ENCODE measurements around the gene SPG21.

SPG21 gene

DNA sequence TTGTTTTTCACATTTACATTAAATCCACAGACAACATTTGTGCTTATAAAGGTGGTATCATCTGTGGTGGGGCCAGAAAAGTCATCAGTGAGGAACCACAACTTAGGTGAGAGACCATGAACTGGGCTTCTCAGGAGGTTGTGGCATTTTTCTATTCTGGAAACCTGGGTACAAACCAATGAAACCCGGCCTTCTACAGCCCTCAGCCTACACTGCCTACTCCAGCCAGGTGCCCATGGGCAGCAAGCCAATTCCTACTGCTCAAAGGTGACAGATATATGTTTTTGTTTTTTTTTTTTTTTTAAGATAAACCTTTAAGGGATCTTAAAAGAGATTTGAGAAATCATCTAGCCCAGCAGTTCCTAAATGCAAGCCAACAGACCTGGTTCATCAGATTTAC is 20.3 kb downstream of the SPG21 start:
- Histone ChIP-seq H3K4me3 (ENCODE audit: low read depth, low read length) (no peak overlapping the region), H3K4me2 (ENCODE audit: low read length) (no peak overlapping the region), H3K27ac (no peak overlapping the region), H3K4me1 (no peaks in the 10 kb centered on the region), H3K36me3 (ENCODE audit: control insufficient read depth, insufficient read depth, low read length) (no peaks in the 10 kb centered on the region), H3K79me2 (no peaks in the 10 kb centered on the region), H3K27me3 (ENCODE audit: control insufficient read depth, insufficient read depth, low read length) (no peaks in the 10 kb centered on the region), H3K9ac (no peak overlapping the region), H2AFZ (no peak overlapping the region), H3K9me3 (ENCODE audit: control insufficient read depth, low read length) (no peaks in the 10 kb centered on the region)
- TF ChIP-seq, protein P1, sequence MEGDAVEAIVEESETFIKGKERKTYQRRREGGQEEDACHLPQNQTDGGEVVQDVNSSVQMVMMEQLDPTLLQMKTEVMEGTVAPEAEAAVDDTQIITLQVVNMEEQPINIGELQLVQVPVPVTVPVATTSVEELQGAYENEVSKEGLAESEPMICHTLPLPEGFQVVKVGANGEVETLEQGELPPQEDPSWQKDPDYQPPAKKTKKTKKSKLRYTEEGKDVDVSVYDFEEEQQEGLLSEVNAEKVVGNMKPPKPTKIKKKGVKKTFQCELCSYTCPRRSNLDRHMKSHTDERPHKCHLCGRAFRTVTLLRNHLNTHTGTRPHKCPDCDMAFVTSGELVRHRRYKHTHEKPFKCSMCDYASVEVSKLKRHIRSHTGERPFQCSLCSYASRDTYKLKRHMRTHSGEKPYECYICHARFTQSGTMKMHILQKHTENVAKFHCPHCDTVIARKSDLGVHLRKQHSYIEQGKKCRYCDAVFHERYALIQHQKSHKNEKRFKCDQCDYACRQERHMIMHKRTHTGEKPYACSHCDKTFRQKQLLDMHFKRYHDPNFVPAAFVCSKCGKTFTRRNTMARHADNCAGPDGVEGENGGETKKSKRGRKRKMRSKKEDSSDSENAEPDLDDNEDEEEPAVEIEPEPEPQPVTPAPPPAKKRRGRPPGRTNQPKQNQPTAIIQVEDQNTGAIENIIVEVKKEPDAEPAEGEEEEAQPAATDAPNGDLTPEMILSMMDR (IDR thresholded peaks at IDR 0.05), result no peak

DNA sequence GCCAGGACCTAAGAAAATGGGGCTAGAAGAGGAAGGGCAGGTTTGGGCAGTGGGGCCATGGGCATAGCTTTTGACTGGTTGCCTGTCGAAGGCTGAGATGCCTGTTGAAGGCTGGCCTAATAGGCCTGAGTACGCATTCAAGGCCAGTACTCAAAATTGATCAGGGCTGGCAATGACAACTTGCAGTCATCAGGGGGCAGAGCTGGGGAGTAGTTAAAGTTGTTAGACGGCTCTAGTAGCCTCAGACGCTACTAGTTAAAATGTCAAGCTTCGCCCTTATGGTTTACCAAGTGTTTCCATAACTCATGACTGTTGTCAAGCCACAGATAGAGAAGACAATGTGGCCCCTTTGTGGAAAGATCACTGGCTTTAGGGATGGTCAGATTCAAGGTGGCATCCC is 28.7 kb downstream of the SPG21 start:
- Histone ChIP-seq H3K4me1 (no peaks in the 10 kb centered on the region), H3K27me3 (ENCODE audit: control insufficient read depth, insufficient read depth, low read length) (no peaks in the 10 kb centered on the region), H3K27ac (no peak overlapping the region), H3K9me3 (ENCODE audit: control insufficient read depth, low read length) (no peaks in the 10 kb centered on the region), H3K36me3 (ENCODE audit: control insufficient read depth, insufficient read depth, low read length) (no peaks in the 10 kb centered on the region), H3K9ac (no peak overlapping the region), H3K79me2 (no peaks in the 10 kb centered on the region), H2AFZ (no peak overlapping the region), H3K4me2 (ENCODE audit: low read length) (no peak overlapping the region), H3K4me3 (ENCODE audit: low read depth, low read length) (no peak overlapping the region)
- TF ChIP-seq, protein P1 (IDR thresholded peaks at IDR 0.05), result no peak

DNA sequence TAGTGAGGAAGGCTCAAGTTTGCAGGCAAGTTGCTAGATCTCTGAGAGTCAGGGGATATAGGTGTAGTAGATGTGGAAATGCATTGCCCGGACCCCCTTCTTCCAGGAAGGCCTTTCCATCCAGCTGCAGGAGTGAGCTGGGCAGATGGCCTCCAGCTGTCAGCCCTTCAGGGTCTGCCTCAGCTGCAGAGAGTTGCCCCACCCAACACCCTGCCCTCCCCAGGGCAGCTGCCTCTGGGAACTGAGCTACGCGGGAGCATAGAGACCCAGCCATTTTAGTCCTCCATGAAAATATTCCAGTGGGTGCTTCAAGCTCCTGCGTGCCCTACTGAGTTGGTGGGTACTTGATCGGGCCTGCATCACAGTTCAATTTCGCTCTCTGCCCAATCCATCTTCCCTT is 29.6 kb downstream of the SPG21 start:
- Histone ChIP-seq H3K27me3 (ENCODE audit: control insufficient read depth, insufficient read depth, low read length) (no peaks in the 10 kb centered on the region), H3K4me1 (no peaks in the 10 kb centered on the region), H2AFZ (no peak overlapping the region), H3K4me3 (ENCODE audit: low read depth, low read length) (no peak overlapping the region), H3K9me3 (ENCODE audit: control insufficient read depth, low read length) (no peaks in the 10 kb centered on the region), H3K9ac (no peak overlapping the region), H3K36me3 (ENCODE audit: control insufficient read depth, insufficient read depth, low read length) (no peaks in the 10 kb centered on the region), H3K4me2 (ENCODE audit: low read length) (no peak overlapping the region), H3K27ac (no peak overlapping the region), H3K79me2 (no peaks in the 10 kb centered on the region)
- TF ChIP-seq, protein P1 (IDR thresholded peaks at IDR 0.05), result no peak

DNA sequence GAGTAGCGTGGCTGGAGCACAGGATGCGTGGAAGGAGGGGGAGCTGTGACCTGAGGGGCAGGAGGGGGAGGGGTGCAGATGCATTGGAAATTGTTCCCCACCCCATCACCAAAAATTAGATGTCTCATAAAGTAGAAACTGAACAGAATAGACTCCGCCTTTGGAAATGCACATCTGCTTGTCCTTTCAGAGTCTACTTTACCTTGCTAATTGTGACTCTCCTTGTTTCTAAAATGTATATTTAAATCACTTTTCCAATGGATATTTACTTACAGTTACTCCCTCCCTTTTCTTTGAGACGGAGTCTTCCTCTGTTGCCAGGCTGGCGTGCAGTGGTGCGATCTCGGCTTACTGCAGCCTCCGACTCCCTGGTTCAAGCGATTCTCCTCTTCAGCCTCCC is 30.6 kb downstream of the SPG21 start:
- no peaks in the 10 kb centered on the region for H3K27me3 ChIP-seq (ENCODE audit: control insufficient read depth, insufficient read depth, low read length)
- H3K27ac ChIP-seq, result no peak overlapping the region
- H3K9me3 ChIP-seq (ENCODE audit: control insufficient read depth, low read length), result no peaks in the 10 kb centered on the region
- H3K4me2 ChIP-seq (ENCODE audit: low read length), result no peak overlapping the region
- TF ChIP-seq, protein P1 (IDR thresholded peaks at IDR 0.05), result no peak
- no peak overlapping the region for H3K9ac ChIP-seq
- H3K36me3 ChIP-seq (ENCODE audit: control insufficient read depth, insufficient read depth, low read length), result no peaks in the 10 kb centered on the region
- no peak overlapping the region for H3K4me3 ChIP-seq (ENCODE audit: low read depth, low read length)
- no peak overlapping the region for H2AFZ ChIP-seq
- H3K79me2 ChIP-seq, result no peaks in the 10 kb centered on the region
- no peaks in the 10 kb centered on the region for H3K4me1 ChIP-seq

DNA sequence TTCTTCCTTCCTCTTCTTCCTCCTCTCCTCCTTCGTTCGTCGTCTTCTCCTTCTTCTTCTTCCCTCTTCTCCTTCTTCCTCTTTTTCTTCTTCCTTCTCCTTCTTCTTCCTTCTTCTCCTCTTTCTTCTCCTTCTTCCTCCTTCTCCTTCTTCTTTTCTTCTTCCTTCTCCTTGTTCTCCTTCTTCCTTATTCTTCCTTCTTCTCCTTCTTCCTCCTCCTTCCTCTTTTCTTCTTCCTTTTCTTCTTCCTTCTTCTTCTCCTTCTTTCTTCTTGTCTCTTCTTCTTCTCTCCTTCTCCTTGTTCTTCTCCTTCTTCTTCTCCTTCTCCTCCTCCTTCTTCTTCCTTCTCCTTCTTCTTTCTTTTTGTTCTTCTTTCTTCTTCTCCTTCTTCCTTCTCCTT is 35.3 kb downstream of the SPG21 start:
- Histone ChIP-seq H3K27ac (no peak overlapping the region), H3K9me3 (ENCODE audit: control insufficient read depth, low read length) (no peaks in the 10 kb centered on the region), H3K4me3 (ENCODE audit: low read depth, low read length) (no peak overlapping the region), H3K36me3 (ENCODE audit: control insufficient read depth, insufficient read depth, low read length) (no peaks in the 10 kb centered on the region), H3K9ac (no peak overlapping the region), H2AFZ (no peak overlapping the region), H3K79me2 (no peaks in the 10 kb centered on the region), H3K4me1 (no peaks in the 10 kb centered on the region), H3K4me2 (ENCODE audit: low read length) (no peak overlapping the region), H3K27me3 (ENCODE audit: control insufficient read depth, insufficient read depth, low read length) (no peaks in the 10 kb centered on the region)
- TF ChIP-seq, protein P1 (IDR thresholded peaks at IDR 0.05), result no peak

All from parathyroid adenoma (tissue), 2 donors.